Sigmoid colon (tissue), 4 donors: Measurements from ENCODE around the gene TRIM45.
"Not testable (repeated sequence)": the region's sequence is repeated elsewhere in the genome, so short reads cannot be mapped to it uniquely, and the experiment has no call there.

ENCODE experiments used
- CTCF ChIP-seq, 4 experiments: fragments of 450-650 bp in 3 of 4; fragments of 200-600 bp in 1 of 4; IDR thresholded peaks; one replicate each; pipeline ENCODE4 v1.5.1; 2016 to 2019; ENCODE audit warnings: antibody characterized with exemption in 4 of 4, mild to moderate bottlenecking in 3 of 4, moderate library complexity in 2 of 4
- EP300 ChIP-seq, 4 donors: sonication (generic); formaldehyde crosslinking; IDR thresholded peaks; one replicate each; pipeline ENCODE4 v1.6.1; 2017; ENCODE audit warnings: antibody characterized with exemption in 4 of 4
- POLR2A ChIP-seq, 2 donors: fragments of 450-650 bp; IDR thresholded peaks; one replicate each; pipeline ENCODE4 v1.6.1; 2016; ENCODE audit warnings: antibody characterized with exemption in 2 of 2, mild to moderate bottlenecking in 2 of 2, moderate library complexity in 2 of 2

GRCh38 chr1:117101858-117102257, 19.7 kb downstream of the TRIM45 start:
- TF ChIP-seq CTCF, EP300, POLR2A (IDR thresholded peaks at IDR 0.05): not testable (repeated sequence)
